Stimulated activated naive CD4-positive, alpha-beta T cell (primary cell): ENCODE results near the gene SGSH.

Source experiments
- DNase-seq, 6 experiments: peaks; one replicate each; lab custom pipeline; 2025; lab: John Stamatoyannopoulos, UW

The SGSH gene

DNA sequence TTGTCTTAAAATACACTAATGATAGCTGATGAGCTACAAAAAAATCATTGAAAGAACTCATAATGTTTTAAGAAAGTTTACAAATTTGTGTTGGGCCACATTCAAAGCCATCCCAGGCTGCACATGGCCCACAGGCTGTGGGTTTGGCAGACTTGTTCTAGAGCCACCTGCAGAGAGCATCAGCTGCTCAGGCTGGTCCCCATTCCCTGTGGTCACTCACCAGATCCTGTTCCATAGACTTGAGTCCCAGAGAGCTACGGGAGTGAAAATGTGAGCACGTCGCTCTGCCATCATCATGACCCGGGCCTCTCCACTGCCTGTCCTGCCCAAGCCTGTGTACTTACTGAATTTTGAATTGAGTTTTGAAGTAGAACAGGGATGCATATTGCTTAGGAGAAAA, 7.0 kb upstream of the SGSH start:
- DNase-seq = no peak

- no peak for DNase-seq
Measured at GRCh38 chr17:80225230-80225629, 5.1 kb upstream of the SGSH start.

- DNase-seq = no peak
Measured at GRCh38 chr17:80224683-80225082, 4.5 kb upstream of the SGSH start.

DNA sequence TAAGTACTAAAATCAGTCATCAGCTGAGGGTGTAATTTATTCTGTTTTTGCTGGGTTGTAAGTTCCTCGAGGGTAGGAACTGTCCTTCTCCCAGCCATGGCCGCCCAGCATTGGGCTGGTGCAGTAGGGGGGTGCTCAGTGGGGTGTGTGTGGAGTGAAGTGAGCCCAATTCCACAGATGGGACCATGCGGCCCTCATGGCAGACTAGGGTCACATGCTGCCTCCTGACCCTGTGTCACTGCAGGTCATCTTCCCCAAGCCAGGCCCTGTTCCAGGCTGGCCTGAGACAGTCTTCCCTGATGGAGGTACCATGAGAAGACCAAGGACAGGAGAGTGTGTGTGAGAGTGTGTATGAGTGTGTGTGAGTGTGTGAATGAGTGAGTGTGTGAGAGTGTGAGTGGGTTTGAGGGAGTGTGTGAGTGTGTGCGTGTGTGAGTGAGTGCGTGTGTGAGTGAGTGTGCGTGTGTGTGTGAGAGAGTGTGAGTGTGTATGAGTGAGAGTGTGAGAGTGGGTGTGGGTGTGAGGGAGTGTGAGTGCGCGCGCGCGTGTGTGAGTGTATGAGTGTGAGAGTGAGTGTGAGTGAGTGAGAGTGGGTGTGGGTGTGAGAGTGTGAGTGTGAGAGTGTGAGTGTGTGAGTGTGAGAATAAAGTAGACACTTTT, 3.8 kb upstream of the SGSH start:
- DNase-seq = no peak

DNA sequence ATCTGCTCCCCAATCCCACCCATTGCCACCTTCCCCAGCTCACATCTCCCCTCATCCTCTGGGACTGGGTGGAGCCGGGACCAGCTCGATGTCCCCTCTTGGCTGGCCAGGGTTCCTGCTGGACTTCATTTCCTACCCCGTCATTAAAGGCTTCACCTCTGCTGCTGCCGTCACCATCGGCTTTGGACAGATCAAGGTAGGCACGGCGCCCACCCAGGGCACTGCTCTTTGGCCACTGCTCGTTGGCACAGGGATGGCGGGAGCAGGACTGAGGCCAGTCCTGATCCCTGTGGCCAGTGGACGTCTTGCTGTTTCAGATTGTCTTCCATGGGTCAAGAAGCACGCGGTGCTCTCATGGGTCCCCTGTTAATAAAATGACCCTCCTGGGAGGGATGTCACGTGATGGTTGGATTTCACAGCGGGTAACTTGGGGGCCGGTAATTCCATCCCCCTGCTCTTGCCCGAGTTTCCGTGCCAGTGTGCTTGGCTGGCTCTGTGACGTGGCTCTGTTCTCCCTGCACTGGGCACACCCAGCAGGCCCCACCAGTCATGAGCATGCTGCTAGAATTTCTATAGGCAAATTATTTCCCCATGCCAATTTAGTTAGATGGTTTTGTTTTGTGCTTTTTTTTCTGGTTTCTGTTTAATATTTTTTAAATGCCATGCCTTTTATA, 3.1 kb upstream of the SGSH start:
- DNase-seq = no peak

DNA sequence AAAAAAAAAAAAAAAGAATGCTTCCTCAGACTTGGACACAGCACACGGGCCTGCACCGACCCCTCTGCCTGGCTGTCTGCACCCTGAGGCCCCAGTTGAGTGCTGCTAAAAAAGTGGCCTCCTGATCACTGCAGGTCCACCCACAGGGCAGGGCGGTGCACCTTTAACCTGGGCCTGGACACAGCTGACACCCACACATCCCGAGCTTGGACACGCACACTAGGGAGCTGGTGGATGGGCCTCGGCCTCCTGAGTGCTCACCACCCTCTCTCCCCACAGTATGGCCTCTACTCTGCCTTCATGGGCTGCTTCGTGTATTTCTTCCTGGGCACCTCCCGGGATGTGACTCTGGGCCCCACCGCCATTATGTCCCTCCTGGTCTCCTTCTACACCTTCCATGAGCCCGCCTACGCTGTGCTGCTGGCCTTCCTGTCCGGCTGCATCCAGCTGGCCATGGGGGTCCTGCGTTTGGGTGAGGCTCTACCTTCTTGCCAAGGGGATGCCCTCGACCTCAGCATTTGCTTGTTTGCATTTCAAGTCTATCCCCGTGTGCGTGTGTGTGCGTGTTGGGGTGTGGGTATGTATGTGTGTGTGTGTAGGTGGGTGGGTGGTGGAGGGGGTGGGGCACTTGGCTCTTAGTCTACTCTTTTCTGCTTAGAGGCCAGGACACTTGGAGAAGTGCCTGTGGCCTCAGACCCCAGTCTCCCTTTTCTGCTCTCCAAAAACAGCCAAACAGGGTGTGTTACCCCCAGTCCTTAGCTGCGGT, 2.4 kb upstream of the SGSH start:
- no peak for DNase-seq

- DNase-seq = no peak
Measured at GRCh38 chr17:80221351-80222105, 1.4 kb upstream of the SGSH start.

DNA sequence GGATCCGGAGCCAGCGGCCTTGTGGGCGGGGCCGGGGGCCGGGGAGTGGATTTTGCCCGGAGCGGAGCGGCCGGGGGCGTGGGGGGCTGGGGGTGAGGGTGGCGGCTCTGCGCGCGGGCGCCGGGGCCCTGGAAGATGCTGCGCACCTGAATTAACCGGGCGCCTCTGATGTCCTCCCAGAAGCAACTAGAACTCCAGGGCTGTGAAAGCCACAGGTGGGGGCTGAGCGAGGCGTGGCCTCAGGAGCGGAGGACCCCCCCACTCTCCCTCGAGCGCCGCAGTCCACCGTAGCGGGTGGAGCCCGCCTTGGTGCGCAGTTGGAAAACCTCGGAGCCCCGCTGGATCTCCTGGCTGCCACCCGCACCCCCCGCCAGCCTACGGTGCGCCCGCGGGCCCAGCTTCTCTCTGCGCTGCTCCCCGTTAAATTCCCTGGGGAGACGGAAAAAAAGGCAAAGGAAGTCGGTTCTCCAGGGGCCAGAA, 643 bp upstream of the SGSH start:
- peak in 4 of 6 experiments; percentile 9 to 26 (median 19) for DNase-seq

DNA sequence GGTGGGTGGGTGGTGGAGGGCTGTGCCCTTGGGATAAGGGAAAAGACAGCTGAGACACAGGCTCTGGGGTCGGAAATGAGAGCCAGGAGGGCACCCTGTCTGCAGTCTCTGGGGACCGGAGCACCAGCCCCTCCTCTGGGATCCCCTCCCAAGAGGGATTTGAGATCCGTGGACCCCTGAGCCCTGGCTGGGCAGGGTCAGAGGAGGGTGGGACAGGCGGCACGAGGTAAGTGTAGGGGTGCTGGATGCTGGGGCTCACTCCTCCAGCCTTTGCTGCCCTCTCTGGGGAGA, 425 bp downstream of the SGSH start:
- DNase-seq = no peak

DNA sequence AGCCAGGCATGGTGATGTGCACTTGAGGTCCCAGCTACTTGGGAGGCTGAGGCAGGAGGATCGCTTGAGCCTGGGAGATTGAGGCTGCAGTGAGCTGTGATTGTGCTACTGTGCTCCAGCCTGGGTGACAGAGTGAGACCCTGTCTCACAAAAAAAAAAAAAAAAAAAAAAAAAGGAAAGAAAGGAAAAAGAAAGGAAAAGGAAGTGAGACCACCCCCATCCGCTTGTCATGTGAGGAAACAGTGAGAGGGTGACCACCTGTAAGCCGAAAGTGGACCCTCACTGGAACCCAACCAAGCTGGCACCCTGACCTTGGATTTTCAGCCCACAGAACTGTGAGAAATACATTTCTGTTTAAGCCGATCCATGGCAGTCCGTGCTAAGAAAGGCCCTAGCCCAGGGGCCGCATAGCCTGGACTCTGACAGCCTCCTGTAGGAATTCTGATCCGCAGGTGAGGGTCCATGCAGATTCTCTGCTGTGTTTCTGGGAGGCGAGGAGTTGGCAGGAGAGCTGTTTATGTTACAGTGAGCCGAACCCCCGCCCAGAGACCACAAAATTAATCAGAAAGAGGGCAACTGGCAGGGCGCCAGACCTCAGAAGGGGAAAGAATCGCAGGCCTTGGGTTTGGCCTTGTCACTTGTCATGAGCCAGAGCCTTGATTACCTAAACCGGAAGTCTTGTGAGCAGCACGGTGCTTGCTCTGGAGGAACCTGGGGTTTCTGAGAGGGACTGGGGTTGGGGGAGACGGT, 945 bp downstream of the SGSH start:
- DNase-seq = peak; percentile 75 to 89 (median 80)

GRCh38 chr17:80218391-80218790, 1.7 kb downstream of the SGSH start:
- DNase-seq = no peak

GRCh38 chr17:80217703-80218362, 2.3 kb downstream of the SGSH start:
- no peak for DNase-seq

GRCh38 chr17:80216473-80217456, 3.4 kb downstream of the SGSH start:
- DNase-seq = no peak

DNA sequence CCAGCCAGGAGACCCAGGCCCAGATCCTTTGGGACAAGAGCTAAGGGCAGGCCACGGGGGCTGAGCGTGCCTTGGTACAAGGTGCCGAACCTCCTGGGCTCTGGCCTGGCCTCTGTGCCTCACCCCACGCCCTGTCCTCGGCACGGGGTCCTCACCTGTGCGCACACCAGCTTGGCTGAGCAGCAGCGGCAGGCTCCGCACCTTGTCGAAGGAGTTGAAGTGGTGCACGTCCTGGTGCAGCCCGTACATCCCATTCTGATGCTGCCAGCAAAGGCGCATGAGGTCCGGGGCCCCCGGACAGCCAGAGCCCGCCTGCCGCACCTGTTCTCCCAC, 5.3 kb downstream of the SGSH start:
- DNase-seq = no peak

- DNase-seq = no peak
Measured at GRCh38 chr17:80214012-80214877, 5.9 kb downstream of the SGSH start.

- DNase-seq = no peak
Measured at GRCh38 chr17:80213643-80213975, 6.5 kb downstream of the SGSH start.

- DNase-seq = no peak
Measured at GRCh38 chr17:80212962-80213642, 7.0 kb downstream of the SGSH start.

DNA sequence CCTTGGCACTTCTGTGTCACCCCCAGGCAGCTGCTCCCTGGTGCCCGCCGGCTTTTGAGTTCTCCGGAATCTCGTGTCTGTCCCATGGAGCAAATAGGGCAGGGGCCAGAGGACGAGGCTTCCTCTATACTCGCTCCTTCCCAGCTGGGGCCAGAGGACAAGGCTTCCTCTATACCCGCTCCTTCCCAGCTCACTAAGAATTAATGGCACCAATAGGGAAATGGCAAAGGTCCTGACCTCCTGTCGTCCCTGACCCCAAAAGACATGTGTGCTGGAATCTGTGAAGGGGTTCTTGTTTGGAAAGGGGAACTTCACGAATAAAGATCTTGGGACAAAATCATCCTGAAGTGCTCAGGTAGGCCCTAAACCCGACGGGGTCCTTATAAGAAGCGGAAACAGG, 7.6 kb downstream of the SGSH start:
- no peak for DNase-seq

GRCh38 chr17:80212109-80212508, 8.0 kb downstream of the SGSH start:
- DNase-seq = no peak
